ENCODE measurements around the gene ARID3A. TPM values are rescaled to one million over a fixed set of nuclear protein-coding genes. Genes with fewer than 3 reads are reported as not detected.

The ARID3A gene
- total and polyA plus RNA-seq, 12 donors, result 1.6 to 10.2 (median 7.4) TPM

DNA sequence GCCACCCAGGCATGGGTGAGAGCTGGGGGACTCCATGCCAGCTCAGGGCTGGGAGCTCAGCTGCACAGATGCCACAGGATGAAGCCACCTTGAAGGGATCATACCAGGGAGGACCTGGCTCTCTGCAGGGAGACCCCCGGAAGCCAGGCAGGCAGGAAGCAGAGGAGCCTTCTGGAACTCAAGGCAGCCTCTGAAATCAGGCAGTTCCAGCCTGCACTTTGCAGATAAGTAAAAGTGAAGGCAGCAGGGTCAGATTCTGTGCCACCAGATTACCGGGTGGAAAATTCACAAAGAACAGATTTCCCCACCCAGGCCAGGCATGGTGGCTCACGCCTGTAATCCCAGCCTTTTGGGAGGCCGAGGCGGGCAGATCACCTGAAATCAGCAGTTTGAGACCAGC lies 92.6 kb downstream of the ARID3A start:
- no peak for DNase-seq
- Histone ChIP-seq H3K9me3 (replicated peaks in 1 of 3) (no peaks in the 10 kb centered on the region), H3K4me3 (no peak overlapping the region), H3K27me3 (no peaks in the 10 kb centered on the region), H3K4me1 (replicated peaks in 1 of 2) (peaks cover 27 to 51% of the 10 kb centered on the region in 2 donors), H3K27ac (peak overlapping the region in 1 of 5 donors; percentile 90), H3K36me3 (replicated peaks in 1 of 2) (peaks cover 0 to 9% of the 10 kb centered on the region in 2 donors)
- intact Hi-C loops (cut with DNase I), result no loop called here
- WGBS, 4 donors, result 65 to 75% (median 72%) methylated on average over 5 of the region's 5 CpGs
- TF ChIP-seq, protein P1, sequence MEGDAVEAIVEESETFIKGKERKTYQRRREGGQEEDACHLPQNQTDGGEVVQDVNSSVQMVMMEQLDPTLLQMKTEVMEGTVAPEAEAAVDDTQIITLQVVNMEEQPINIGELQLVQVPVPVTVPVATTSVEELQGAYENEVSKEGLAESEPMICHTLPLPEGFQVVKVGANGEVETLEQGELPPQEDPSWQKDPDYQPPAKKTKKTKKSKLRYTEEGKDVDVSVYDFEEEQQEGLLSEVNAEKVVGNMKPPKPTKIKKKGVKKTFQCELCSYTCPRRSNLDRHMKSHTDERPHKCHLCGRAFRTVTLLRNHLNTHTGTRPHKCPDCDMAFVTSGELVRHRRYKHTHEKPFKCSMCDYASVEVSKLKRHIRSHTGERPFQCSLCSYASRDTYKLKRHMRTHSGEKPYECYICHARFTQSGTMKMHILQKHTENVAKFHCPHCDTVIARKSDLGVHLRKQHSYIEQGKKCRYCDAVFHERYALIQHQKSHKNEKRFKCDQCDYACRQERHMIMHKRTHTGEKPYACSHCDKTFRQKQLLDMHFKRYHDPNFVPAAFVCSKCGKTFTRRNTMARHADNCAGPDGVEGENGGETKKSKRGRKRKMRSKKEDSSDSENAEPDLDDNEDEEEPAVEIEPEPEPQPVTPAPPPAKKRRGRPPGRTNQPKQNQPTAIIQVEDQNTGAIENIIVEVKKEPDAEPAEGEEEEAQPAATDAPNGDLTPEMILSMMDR (IDR thresholded peaks at IDR 0.05), result no peak
- TF ChIP-seq POLR2A (IDR thresholded peaks at IDR 0.05), result no peak

DNA sequence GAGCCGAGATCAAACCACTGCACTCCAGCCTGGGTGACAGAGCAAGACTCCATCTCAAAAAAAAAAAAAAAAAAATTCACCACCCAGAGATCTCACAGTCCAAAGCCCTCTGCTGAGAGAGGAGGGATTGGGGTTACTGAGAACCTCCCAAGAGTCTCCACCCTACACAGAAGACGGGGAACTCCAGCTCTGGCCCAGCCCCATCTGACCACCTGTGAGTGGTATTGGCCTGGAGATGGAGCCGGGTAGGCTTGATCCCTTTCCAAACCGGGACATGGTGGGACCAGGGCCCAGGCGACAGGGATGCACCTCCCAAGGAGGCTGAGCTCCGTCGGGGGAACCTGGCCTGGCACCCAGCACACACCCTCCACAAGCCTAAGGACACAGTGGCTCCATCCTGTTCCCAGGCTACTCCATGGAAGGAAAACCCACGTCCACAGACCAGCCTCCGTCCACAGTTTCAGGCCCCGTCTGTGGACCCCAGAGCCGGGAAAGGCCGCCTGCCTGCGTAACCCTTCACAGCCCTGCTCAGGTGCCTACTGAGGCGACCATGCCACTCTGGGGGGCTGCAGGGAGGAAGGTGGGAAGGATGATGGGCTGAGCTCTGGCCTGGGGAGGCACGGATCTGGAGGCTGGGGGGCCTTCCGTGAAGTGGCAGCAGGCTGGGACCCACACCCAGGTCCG lies 93.2 kb downstream of the ARID3A start:
- Histone ChIP-seq H3K4me3 (peak overlapping the region in 1 of 4 donors; percentile 99), H3K36me3 (replicated peaks in 1 of 2) (peaks cover 0 to 2% of the 10 kb centered on the region in 2 donors), H3K9me3 (replicated peaks in 1 of 3) (no peaks in the 10 kb centered on the region), H3K4me1 (replicated peaks in 1 of 2) (peaks cover 27 to 51% of the 10 kb centered on the region in 2 donors), H3K27ac (peak overlapping the region in 1 of 5 donors; percentile 90), H3K27me3 (no peaks in the 10 kb centered on the region)
- TF ChIP-seq, protein P1 (IDR thresholded peaks at IDR 0.05), result no peak
- no peak for TF ChIP-seq POLR2A (IDR thresholded peaks at IDR 0.05)
- intact Hi-C loops (cut with DNase I), result no loop called here
- WGBS, 4 donors, result 43 to 48% (median 44%) methylated on average over 6 to 17 of the region's 17 CpGs
- no peak for DNase-seq

DNA sequence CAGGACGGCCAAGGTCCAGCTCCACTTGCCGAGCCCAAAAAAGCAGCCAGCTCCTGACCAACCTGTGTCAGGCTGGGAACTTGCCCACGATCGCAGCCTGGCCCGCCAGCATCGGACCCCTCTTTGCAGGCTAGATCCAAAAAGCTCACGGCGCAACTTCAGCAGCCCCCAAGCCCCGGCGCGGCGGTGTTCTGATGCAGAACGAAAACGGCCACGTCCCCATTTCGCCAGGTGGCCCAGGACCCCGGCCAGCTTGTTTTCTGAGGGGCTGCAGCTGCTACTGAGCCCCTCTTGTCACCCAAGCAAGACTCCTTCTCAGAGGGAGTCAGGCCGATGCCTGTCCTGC lies 93.8 kb downstream of the ARID3A start:
- Histone ChIP-seq H3K4me3 (peak overlapping the region in 3 of 4 donors; percentile 62 to 99 (median 90)), H3K36me3 (replicated peaks in 1 of 2) (no peaks in the 10 kb centered on the region), H3K9me3 (replicated peaks in 1 of 3) (no peaks in the 10 kb centered on the region), H3K27ac (peak overlapping the region in 2 of 5 donors; percentile 90 to 99), H3K27me3 (no peaks in the 10 kb centered on the region), H3K4me1 (replicated peaks in 1 of 2) (peaks cover 27 to 51% of the 10 kb centered on the region in 2 donors)
- no peak for TF ChIP-seq POLR2A (IDR thresholded peaks at IDR 0.05)
- TF ChIP-seq, protein P1 (IDR thresholded peaks at IDR 0.05), result no peak
- WGBS, 4 donors, result 47 to 60% (median 56%) methylated on average over 4 to 18 of the region's 18 CpGs; no CpG with 5 or more reads in 1 of the 4 donors
- intact Hi-C loops (cut with DNase I), result no loop called here
- DNase-seq, result no peak

DNA sequence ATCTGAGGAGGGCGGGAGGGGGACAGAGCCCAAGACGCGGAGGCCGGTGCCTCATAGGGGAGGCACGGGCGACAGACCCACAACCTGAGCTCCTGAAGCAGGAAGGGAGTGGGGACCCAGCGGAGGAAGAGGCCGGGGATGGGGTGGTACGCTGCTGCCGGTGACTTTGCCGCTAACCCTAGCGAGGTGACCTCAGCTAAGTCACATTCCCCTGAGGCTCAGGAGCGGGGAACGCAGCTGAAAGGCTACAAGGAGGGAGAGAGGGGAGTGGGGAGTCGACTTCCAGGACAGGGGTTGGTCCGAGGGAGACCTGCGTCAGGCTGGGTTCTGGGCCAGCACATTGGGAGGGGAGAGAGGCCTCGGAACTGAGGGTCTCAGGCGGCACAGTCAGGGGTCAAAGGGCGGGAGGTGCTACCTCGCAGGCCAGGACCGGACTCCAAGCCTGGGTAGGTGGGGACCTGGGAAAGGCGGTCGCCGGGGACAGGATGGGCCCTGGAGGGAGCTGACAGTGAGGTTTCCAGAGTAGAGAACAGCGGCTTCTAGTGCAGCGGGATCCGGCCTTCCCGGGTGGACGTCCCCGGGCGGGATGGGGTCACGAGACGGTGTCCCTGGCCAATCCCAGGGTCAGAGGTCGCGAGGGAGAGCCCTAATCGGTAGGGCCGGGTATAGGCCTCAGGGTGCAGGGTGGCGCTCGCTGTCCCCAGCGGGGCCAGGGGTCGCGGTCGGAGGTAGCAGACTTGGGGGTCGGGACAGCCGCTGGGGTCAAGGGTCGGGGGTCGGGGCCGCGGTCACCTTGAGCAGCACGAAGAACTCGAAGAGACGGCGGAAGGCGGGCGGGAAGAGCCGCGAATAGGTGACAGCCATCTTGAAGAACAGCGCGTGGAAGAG lies 94.4 kb downstream of the ARID3A start:
- H3K4me1 ChIP-seq (replicated peaks in 1 of 2), result peaks cover 27 to 51% of the 10 kb centered on the region in 2 donors

More for the DNA sequence above, 94.4 kb downstream of the ARID3A start:
- Histone ChIP-seq H3K9me3 (replicated peaks in 1 of 3) (no peaks in the 10 kb centered on the region), H3K27ac (peak overlapping the region in 4 of 5 donors; percentile 88 to 99 (median 90)), H3K4me3 (peak overlapping the region; percentile 62 to 99 (median 78)), H3K36me3 (replicated peaks in 1 of 2) (no peaks in the 10 kb centered on the region), H3K27me3 (no peaks in the 10 kb centered on the region)
- TF ChIP-seq POLR2A (IDR thresholded peaks at IDR 0.05), result no peak
- TF ChIP-seq, protein P1 (IDR thresholded peaks at IDR 0.05), result no peak
- 0 to 1% (median 1%) methylated on average over 42 to 60 of the region's 60 CpGs for WGBS, 4 donors
- DNase-seq, result peak in 6 of 7 donors; percentile 51 to 76 (median 60)
- intact Hi-C loops (cut with DNase I), result no loop called here
